HAP-1 (cell line): ENCODE data around the gene KCNIP1.

ENCODE experiments used
- DNase-seq, 2 experiments: peaks; one replicate each; pipeline ENCODE4 v3.0.0-alpha.2; 2016 to 2020; ENCODE audit warnings: low spot score in 2 of 2
- H3K27me3 ChIP-seq: fragments of 250-450 bp; sonication (Bioruptor Pico); 2 replicates; pipeline ENCODE4 v1.5.1; 2020; ENCODE audit warnings: low read depth, mild to moderate bottlenecking, moderate library complexity
- H3K36me3 ChIP-seq: fragments of 250-450 bp; sonication (Bioruptor Pico); replicated peaks from 2 replicates; pipeline ENCODE4 v1.5.1; 2020; ENCODE audit warnings: mild to moderate bottlenecking
- H3K4me1 ChIP-seq: fragments of 250-450 bp; sonication (Bioruptor Pico); 2 replicates; pipeline ENCODE4 v1.5.1; 2020; ENCODE audit warnings: mild to moderate bottlenecking
- H3K4me3 ChIP-seq: fragments of 250-450 bp; sonication (Bioruptor Pico); 2 replicates; pipeline ENCODE4 v1.5.1; 2020; ENCODE audit warnings: mild to moderate bottlenecking, moderate library complexity
- H3K9me3 ChIP-seq: fragments of 250-450 bp; sonication (Bioruptor Pico); 2 replicates; pipeline ENCODE4 v1.5.1; 2020; ENCODE audit warnings: mild to moderate bottlenecking, moderate library complexity
- in situ Hi-C: fragments of 300-500 bp; cut with MboI; formaldehyde crosslinking; loops from 3 replicates; pipeline ENCODE4 v1.14.3; 2020; ENCODE audit warnings: low sequenced_read_pairs, inconsistent platforms, mixed read lengths

The KCNIP1 gene

GRCh38 chr5:170475294-170476000 lies 28.4 kb upstream of the KCNIP1 start:
- DNase-seq = no peak
- H3K4me1 ChIP-seq = peaks cover 14% of the 10 kb centered on the region
- H3K27me3 ChIP-seq = no peaks in the 10 kb centered on the region
- no peaks in the 10 kb centered on the region for H3K36me3 ChIP-seq
- in situ Hi-C loops = no loop called here
- no peak overlapping the region for H3K4me3 ChIP-seq
- H3K9me3 ChIP-seq = no peaks in the 10 kb centered on the region

- Histone ChIP-seq H3K36me3 (no peaks in the 10 kb centered on the region), H3K4me1 (peaks cover 14% of the 10 kb centered on the region), H3K4me3 (no peak overlapping the region), H3K9me3 (no peaks in the 10 kb centered on the region), H3K27me3 (no peaks in the 10 kb centered on the region)
- no peak for DNase-seq
- in situ Hi-C loops = no loop called here
These were observed 27.1 kb upstream of the KCNIP1 start for GRCh38 chr5:170476704-170477103.

GRCh38 chr5:170477906-170478305 lies 25.9 kb upstream of the KCNIP1 start:
- no peak for DNase-seq
- H3K9me3 ChIP-seq = no peaks in the 10 kb centered on the region
- H3K27me3 ChIP-seq = no peaks in the 10 kb centered on the region
- H3K4me1 ChIP-seq = peaks cover 14% of the 10 kb centered on the region
- H3K36me3 ChIP-seq = no peaks in the 10 kb centered on the region
- in situ Hi-C loops = no loop called here
- H3K4me3 ChIP-seq = no peak overlapping the region

GRCh38 chr5:170478306-170478705 lies 25.5 kb upstream of the KCNIP1 start:
- in situ Hi-C loops = no loop called here

GRCh38 chr5:170479484-170479883 lies 24.3 kb upstream of the KCNIP1 start:
- no peak overlapping the region for H3K4me3 ChIP-seq
- H3K4me1 ChIP-seq = peaks cover 3% of the 10 kb centered on the region
- no peaks in the 10 kb centered on the region for H3K27me3 ChIP-seq
- no peak for DNase-seq
- no peaks in the 10 kb centered on the region for H3K9me3 ChIP-seq
- no peaks in the 10 kb centered on the region for H3K36me3 ChIP-seq
- in situ Hi-C loops = no loop called here

More at GRCh38 chr5:170478306-170478705, 25.5 kb upstream of the KCNIP1 start:
- Histone ChIP-seq H3K27me3 (no peaks in the 10 kb centered on the region), H3K4me1 (peaks cover 14% of the 10 kb centered on the region), H3K4me3 (no peak overlapping the region), H3K9me3 (no peaks in the 10 kb centered on the region), H3K36me3 (no peaks in the 10 kb centered on the region)
- DNase-seq = no peak

- no peaks in the 10 kb centered on the region for H3K27me3 ChIP-seq
- no peaks in the 10 kb centered on the region for H3K36me3 ChIP-seq
- no peaks in the 10 kb centered on the region; the same call in 1 of the 2 replicates for H3K4me1 ChIP-seq
- no peak for DNase-seq
- in situ Hi-C loops = no loop called here
- no peak overlapping the region for H3K4me3 ChIP-seq
- H3K9me3 ChIP-seq = no peaks in the 10 kb centered on the region
These were observed 23.6 kb upstream of the KCNIP1 start for GRCh38 chr5:170480260-170480659.

- H3K27me3 ChIP-seq = no peaks in the 10 kb centered on the region
- H3K9me3 ChIP-seq = no peaks in the 10 kb centered on the region
- no peaks in the 10 kb centered on the region for H3K36me3 ChIP-seq
- in situ Hi-C loops = no loop called here
- DNase-seq = no peak
- no peak overlapping the region for H3K4me3 ChIP-seq
- no peaks in the 10 kb centered on the region; the same call in 1 of the 2 replicates for H3K4me1 ChIP-seq
These were observed 22.0 kb upstream of the KCNIP1 start for GRCh38 chr5:170481849-170482248.

GRCh38 chr5:170482511-170482910 lies 21.3 kb upstream of the KCNIP1 start:
- no peaks in the 10 kb centered on the region; the same call in 1 of the 2 replicates for H3K4me1 ChIP-seq
- DNase-seq = no peak
- no peaks in the 10 kb centered on the region for H3K9me3 ChIP-seq
- no peaks in the 10 kb centered on the region for H3K36me3 ChIP-seq
- in situ Hi-C loops = no loop called here
- H3K4me3 ChIP-seq = no peak overlapping the region
- H3K27me3 ChIP-seq = no peaks in the 10 kb centered on the region

GRCh38 chr5:170483701-170484458 lies 19.9 kb upstream of the KCNIP1 start:
- in situ Hi-C loops = no loop called here
- no peaks in the 10 kb centered on the region; the same call in 1 of the 2 replicates for H3K4me1 ChIP-seq
- no peak for DNase-seq
- no peaks in the 10 kb centered on the region for H3K9me3 ChIP-seq
- H3K36me3 ChIP-seq = no peaks in the 10 kb centered on the region
- no peak overlapping the region for H3K4me3 ChIP-seq
- H3K27me3 ChIP-seq = no peaks in the 10 kb centered on the region

GRCh38 chr5:170484459-170484831 lies 19.4 kb upstream of the KCNIP1 start:
- in situ Hi-C loops = no loop called here
- H3K27me3 ChIP-seq = no peaks in the 10 kb centered on the region
- no peaks in the 10 kb centered on the region for H3K9me3 ChIP-seq
- DNase-seq = no peak
- no peak overlapping the region for H3K4me3 ChIP-seq
- no peaks in the 10 kb centered on the region; the same call in 1 of the 2 replicates for H3K4me1 ChIP-seq
- H3K36me3 ChIP-seq = no peaks in the 10 kb centered on the region

GRCh38 chr5:170484847-170485615 lies 18.8 kb upstream of the KCNIP1 start:
- Histone ChIP-seq H3K4me1 (no peaks in the 10 kb centered on the region; the same call in 1 of the 2 replicates), H3K36me3 (no peaks in the 10 kb centered on the region), H3K27me3 (no peaks in the 10 kb centered on the region), H3K9me3 (no peaks in the 10 kb centered on the region), H3K4me3 (no peak overlapping the region)
- no peak for DNase-seq
- in situ Hi-C loops = no loop called here

- Histone ChIP-seq H3K36me3 (no peaks in the 10 kb centered on the region), H3K9me3 (no peaks in the 10 kb centered on the region), H3K4me1 (no peaks in the 10 kb centered on the region; the same call in 1 of the 2 replicates), H3K27me3 (no peaks in the 10 kb centered on the region), H3K4me3 (no peak overlapping the region)
- in situ Hi-C loops = no loop called here
- DNase-seq = no peak
These were observed 18.3 kb upstream of the KCNIP1 start for GRCh38 chr5:170485616-170485911.

- Histone ChIP-seq H3K4me1 (no peaks in the 10 kb centered on the region; the same call in 1 of the 2 replicates), H3K27me3 (no peaks in the 10 kb centered on the region), H3K9me3 (no peaks in the 10 kb centered on the region), H3K4me3 (no peak overlapping the region), H3K36me3 (no peaks in the 10 kb centered on the region)
- DNase-seq = no peak
- in situ Hi-C loops = no loop called here
These were observed 17.4 kb upstream of the KCNIP1 start for GRCh38 chr5:170486371-170486770.

- H3K9me3 ChIP-seq = no peaks in the 10 kb centered on the region
- no peak overlapping the region for H3K4me3 ChIP-seq
- H3K4me1 ChIP-seq = no peaks in the 10 kb centered on the region; the same call in 1 of the 2 replicates
- no peaks in the 10 kb centered on the region for H3K36me3 ChIP-seq
- no peak for DNase-seq
- in situ Hi-C loops = no loop called here
- no peaks in the 10 kb centered on the region for H3K27me3 ChIP-seq
These were observed 15.2 kb upstream of the KCNIP1 start for GRCh38 chr5:170488570-170488969.
